GF-D8 (cell line): ENCODE measurements around the gene KRT38.
"Not testable (repeated sequence)": the region's sequence is repeated elsewhere in the genome, so short reads cannot be mapped to it uniquely, and the experiment has no call there.

Experiments
- DNase-seq: peaks from one replicate; lab custom pipeline; 2025; lab: John Stamatoyannopoulos, UW

KRT38 gene

GRCh38 chr17:41395044-41395443 lies 45.7 kb downstream of the KRT38 start:
- DNase-seq, result not testable (repeated sequence)

- DNase-seq, result no peak
Measured at GRCh38 chr17:41394254-41394996, 46.4 kb downstream of the KRT38 start.

DNA sequence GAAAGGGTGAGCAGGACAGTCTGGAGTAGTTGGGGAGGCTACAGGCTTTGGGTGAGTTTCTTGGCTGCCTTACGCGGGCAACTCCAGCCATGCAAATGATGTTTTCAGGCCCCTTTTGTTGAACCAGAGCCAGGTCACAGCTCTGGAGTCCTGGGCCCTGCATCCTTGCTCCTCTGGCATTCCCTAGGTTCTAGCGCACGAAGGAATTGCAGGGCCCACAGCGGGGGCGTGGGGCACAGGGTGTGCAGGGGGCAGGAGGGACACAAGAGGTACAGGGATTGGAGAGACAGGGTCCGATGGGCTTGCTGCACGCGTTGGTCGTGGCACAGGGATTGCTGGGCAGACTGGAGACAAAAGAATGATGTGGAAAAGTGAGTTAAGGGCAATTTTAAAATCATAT lies 47.0 kb downstream of the KRT38 start:
- DNase-seq, result no peak

DNA sequence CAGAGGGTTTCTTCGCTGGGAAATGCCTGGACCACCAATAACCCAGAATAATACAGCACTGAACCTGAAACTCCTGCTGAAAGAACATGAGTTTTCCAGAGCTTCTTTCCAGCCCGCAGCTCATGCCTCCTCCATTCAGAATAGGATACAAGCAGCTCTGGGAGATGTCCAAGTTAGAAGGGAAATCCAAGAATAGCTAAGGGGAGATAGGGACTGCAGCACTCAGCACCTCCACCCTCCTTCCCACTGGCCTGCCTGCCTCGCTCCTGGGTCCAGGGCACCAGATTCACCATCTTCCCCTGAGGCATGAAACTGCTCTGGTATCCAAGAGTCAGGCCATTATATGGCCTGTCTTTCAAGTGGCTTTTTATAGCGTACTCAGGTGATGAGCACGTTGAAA lies 47.5 kb downstream of the KRT38 start:
- no peak for DNase-seq

DNA sequence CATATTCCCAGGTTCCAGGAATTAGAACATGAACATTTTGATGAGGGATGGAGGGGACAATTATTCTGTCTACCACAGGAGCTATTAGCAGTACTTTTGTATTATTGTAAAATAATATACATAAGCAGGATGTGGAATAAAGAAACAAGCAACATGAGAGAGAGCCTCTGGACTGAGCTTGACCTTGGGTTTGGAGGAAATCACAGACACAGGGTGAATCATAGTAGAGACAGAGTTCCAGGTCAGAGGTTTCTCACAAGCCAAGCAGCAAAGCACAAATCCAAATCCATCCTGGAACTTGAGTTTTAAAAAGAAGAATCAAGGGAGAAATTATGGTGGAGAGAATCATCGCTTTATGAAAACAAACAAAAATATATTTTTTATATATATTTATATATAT lies 48.5 kb downstream of the KRT38 start:
- DNase-seq, result no peak

DNA sequence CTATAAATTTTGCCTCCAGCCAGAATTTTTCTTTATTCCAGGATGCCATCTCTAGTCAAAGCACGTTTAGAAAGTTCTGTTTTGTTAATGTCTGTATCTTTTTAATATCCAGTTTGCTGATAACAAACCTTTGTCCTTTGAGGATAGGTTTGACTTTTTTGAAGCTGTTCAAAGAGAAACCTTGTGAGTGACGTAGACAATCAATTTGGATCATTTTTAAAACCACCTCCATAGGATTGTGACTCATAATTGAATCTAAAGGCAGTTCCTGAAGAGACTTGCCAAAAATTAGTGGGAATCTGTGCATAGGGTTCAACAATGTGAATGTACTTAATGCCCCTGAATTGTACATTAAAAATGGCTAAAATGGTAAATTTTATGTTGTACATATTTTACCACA lies 49.2 kb downstream of the KRT38 start:
- DNase-seq, result no peak

DNA sequence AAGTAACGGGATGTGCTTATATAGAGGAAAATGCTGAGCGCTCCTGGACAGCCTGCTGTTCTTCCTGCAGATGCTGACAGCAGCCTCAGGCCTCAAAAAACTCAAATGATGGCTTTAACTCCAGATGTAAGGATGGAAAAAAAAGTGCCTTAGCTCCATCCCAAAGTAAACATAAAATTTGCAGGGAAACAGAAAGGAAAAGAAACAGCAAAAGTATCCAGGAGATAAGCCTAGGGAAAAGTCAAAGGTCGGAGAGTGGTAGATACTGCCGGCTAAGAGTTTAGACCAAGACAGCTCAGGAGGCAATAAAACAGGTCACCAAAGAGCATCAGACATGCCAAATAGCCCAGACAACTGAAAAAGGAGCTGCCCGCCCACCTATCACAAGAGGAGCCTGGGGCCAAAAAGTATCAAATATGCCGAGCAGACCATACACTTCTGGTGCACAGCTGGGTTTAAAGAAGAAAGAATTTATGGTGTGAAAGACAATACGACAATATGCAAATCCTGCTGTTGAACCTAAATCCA lies 50.3 kb downstream of the KRT38 start:
- no peak for DNase-seq

DNA sequence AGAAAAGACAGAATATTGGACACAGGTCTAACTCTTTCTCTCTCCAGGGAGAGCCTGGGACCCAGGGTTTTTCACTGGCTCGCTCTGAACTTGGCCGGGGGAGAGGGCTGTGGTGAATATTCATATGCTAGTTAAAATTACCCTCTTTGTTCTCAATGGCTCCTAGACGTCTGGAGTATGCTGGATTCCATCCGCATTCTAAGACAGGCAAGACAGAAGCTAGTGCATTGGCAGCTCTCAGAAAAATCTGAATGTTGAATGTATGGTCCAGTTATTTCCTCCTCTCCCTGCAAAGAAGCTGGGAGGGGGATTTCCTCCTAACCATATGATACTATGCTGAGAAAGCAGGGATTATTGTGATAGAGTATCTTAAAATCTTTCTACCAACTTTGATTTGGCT lies 53.1 kb downstream of the KRT38 start:
- no peak for DNase-seq

GRCh38 chr17:41386227-41386626 lies 54.6 kb downstream of the KRT38 start:
- DNase-seq, result no peak
